PC-9 (cell line): ENCODE results near the gene SPAST.

Source experiments
- CTCF ChIP-seq: fragments of 200-600 bp; sonication (generic); conservative IDR thresholded peaks from 2 replicates; pipeline ENCODE4 v1.6.1; 2017; ENCODE audit warnings: mixed run types, antibody characterized with exemption, mild to moderate bottlenecking, moderate library complexity
- EZH2 ChIP-seq: fragments of 200-600 bp; sonication (generic); IDR thresholded peaks from 2 replicates; pipeline ENCODE4 v1.8.0; 2017; ENCODE audit warnings: antibody characterized with exemption, low read depth

DNA sequence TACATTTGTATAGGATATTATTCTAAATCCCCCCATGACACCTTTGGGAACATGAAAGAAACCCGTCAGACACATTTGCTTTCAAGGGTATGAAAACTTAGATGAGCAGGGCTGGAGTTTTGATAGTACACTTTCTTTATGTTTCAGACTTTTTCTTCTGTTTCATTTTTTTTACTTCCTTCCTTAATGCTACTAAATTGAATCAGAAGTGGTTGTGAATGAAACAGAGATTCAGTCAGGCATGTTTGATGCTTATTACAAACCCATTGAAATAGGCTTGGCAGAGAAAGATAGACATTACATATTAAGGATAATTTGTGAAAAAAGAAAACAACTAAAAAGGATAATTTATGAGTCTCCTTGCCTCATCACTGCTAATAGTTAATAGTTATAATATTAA is 129.1 kb downstream of the SPAST start:
- no peak for TF ChIP-seq CTCF
- no peak for TF ChIP-seq EZH2
